GM10266 (cell line): ENCODE results near the gene GANAB.
"Not testable (repeated sequence)": the region's sequence is repeated elsewhere in the genome, so short reads cannot be mapped to it uniquely, and the experiment has no call there.

Experiments
- DNase-seq: peaks from one replicate; pipeline ENCODE4 v3.0.0; 2012; ENCODE audit errors: extremely low spot score
- CTCF ChIP-seq: IDR thresholded peaks from 2 replicates; pipeline ENCODE4 v1.5.1; 2012; ENCODE audit warnings: mild to moderate bottlenecking, low read depth; ENCODE audit not compliant: control insufficient read depth, insufficient read depth; ENCODE audit errors: missing control alignments

Gene GANAB

DNA sequence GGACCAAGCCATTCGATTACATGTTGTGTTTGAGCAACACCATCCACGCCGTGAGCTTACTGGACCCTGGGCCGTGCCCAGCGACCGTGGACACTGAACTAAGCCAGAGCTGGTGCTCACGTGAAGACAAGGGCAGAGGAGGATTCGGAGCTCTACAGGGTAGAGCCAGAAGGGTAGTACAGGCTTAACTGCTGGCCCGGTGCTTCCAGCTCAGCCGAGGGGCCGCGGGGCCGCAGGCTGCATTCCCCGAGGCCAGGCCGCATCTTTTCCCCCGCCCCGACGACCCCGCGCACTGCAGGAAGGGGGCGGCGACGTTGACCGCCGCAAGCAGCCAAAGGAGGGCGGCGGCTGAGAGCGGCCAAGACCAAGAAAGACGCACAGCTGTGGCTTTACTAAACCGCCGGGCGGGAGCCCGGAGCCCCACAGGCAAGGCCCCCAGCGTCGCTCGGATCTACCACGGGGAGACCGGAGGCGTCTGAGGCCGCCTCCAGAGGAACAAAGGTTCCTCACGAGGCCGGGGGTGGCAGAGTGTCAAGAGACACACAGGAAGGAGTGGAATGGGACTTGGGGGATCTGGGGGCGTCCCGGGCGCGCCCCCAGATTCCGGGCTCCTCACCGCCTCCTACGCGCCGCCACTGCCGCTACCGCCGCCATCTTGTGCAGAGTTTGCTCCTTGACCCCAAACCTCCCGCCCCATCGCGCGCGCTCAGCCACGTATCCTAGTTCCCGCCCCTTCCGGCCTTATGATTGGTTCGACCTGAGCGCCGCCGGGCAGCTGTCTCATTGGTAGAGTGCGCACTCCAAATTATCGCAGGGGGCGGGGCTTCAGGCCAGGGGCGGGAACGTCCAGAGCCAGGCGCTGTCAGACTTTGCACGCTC lies at the start of gene GANAB:
Gene GANAB (minus strand): TSS at position 668 of the 879 bp plus-strand sequence. CDS start 14 bp downstream, at position 654.
- peak; percentile 99 for DNase-seq
- TF ChIP-seq CTCF = no peak

GRCh38 chr11:62694455-62695167 lies 48.2 kb upstream of the GANAB start:
- peak; percentile 81 for DNase-seq
- peak; percentile 78 for TF ChIP-seq CTCF

DNA sequence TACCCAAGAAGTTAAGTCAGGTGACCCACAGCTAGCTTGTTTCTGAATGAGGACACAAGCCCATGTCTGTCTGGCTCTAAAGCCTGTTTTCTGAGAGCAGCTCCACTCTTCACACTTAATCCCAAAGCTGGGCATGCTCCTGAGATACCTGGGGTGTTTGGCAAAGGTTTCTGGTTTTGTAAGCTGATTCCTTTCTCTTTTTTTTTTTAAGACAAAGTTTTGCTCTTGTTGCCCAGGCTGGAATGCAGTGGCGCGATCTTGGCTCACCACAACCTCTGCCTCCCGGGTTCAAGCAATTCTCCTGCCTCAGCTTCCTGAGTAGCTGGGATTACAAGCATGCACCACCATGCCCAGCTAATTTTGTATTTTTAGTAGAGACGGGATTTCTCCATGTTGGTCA lies 47.2 kb upstream of the GANAB start:
- not testable (repeated sequence) for DNase-seq

- TF ChIP-seq CTCF = no peak
- DNase-seq = no peak
Measured at GRCh38 chr11:62689421-62690183, 43.2 kb upstream of the GANAB start, which contains the start of gene LRRN4CL. TSS of gene LRRN4CL (minus strand) at chr11:62689530. CDS start at chr11:62688508, 1,022 bp downstream.

DNA sequence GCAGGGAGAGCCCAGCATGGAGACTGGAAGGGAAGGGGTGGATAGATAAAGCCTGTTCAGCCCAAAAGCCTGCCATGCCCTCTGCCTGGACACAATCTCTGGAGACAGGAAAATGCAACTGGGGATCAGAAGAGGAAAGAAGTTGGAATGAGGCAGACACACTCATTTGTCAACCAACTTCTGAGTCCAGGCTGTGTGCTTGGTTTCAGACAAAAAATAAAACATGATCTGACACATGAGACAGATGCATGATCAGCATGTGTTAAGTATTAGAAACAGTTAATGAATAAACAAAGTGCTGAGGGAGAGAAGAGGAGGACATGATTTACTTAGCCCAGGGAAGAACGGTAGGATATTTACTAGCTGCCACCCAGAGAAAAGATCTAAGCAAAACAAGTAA lies 42.1 kb upstream of the GANAB start:
- DNase-seq = no peak
- no peak for TF ChIP-seq CTCF

GRCh38 chr11:62687508-62688396 lies 41.3 kb upstream of the GANAB start:
- no peak for TF ChIP-seq CTCF
- no peak for DNase-seq
